Epithelial cell of esophagus (primary cell): Measurements from ENCODE around the gene EHMT1.

Experiments
- DNase-seq: peaks from one replicate; pipeline ENCODE4 v3.0.0; 2010; ENCODE audit warnings: low read depth
- H3K4me3 ChIP-seq: 2 replicates; pipeline ENCODE4 v1.5.1; 2011; ENCODE audit warnings: mild to moderate bottlenecking, low read length, control low read depth
- TF ChIP-seq, protein P1 (sequence below): IDR thresholded peaks from 2 replicates; pipeline ENCODE4 v1.5.1; 2011; ENCODE audit warnings: low read depth, mild to moderate bottlenecking, low read length, control low read depth, inconsistent platforms; ENCODE audit not compliant: insufficient read depth; ENCODE audit errors: missing control alignments

EHMT1 gene

DNA sequence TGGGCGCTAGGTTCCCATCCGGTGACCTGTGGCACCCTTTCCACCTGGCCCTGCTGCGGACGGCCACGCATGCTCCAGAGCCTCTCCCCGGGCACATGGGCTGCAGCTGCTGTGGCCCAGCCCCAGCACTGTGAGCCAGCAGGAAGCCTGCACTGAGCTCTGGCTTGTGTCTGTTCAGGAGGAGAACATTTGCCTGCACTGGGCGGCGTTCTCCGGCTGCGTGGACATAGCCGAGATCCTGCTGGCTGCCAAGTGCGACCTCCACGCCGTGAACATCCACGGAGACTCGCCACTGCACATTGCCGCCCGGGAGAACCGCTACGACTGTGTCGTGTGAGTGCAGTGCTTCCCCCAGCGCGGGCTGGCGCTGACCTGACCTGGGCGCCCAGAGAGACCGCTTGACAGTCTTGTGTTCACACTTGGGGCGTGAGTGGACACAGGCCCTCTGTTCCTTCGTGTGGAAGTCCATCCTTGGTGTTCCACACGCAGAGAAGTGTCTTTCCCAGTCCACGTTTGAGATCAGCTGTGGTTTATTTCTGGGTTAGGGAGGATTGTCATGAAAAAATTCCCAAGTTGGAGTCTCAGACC lies 192.6 kb downstream of the EHMT1 start:
- H3K4me3 ChIP-seq = no peak overlapping the region
- DNase-seq = no peak
- TF ChIP-seq, protein P1, sequence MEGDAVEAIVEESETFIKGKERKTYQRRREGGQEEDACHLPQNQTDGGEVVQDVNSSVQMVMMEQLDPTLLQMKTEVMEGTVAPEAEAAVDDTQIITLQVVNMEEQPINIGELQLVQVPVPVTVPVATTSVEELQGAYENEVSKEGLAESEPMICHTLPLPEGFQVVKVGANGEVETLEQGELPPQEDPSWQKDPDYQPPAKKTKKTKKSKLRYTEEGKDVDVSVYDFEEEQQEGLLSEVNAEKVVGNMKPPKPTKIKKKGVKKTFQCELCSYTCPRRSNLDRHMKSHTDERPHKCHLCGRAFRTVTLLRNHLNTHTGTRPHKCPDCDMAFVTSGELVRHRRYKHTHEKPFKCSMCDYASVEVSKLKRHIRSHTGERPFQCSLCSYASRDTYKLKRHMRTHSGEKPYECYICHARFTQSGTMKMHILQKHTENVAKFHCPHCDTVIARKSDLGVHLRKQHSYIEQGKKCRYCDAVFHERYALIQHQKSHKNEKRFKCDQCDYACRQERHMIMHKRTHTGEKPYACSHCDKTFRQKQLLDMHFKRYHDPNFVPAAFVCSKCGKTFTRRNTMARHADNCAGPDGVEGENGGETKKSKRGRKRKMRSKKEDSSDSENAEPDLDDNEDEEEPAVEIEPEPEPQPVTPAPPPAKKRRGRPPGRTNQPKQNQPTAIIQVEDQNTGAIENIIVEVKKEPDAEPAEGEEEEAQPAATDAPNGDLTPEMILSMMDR = no peak

DNA sequence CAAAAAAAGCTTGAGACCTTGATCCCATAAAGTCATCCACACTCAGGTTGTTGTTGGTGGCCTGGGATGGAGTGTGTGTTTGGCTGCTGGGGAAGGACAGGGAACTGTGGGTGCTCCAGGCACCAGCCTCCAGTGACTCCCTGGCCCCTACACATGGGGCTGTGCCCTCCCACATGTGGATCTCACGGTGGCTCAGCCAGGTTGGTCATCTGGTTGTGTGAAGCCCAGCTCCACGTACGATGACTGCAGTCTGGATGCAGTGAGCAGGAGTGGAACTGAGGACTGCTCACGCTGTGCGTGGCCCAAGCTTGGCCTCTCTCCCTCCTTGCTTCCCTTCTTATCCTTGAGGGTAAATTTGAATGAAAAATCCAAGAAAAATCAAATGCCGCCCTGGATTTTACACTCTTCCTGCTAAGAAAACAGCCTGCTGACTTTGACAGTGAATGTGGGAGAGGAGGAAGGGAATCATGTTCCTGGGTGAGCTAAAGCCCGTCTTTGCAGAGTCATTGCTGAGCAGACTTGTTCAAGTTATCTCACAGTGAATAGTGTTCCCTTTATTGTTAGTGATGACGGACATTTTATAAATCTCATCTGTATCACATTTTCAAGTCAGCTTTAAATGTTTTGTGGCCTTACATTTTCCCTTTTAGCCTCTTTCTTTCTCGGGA lies 193.7 kb downstream of the EHMT1 start:
- no peak overlapping the region for H3K4me3 ChIP-seq
- DNase-seq = no peak
- TF ChIP-seq, protein P1 = no peak

DNA sequence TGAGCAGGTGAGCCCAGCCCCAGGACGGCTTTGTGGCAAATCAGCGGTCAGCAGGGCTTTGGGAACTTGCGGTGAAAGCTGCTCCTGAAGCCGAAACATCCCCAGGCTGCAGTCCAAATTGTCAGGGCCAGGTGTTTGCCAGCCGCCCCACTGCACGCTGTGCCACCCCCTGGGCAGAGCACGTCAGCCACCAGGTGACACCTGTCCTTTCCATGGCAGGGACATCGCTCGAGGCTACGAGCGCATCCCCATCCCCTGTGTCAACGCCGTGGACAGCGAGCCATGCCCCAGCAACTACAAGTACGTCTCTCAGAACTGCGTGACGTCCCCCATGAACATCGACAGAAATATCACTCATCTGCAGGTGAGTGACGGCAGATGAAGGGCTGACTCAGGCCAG lies 194.4 kb downstream of the EHMT1 start:
- no peak for DNase-seq
- TF ChIP-seq, protein P1 = no peak
- H3K4me3 ChIP-seq = no peak overlapping the region

DNA sequence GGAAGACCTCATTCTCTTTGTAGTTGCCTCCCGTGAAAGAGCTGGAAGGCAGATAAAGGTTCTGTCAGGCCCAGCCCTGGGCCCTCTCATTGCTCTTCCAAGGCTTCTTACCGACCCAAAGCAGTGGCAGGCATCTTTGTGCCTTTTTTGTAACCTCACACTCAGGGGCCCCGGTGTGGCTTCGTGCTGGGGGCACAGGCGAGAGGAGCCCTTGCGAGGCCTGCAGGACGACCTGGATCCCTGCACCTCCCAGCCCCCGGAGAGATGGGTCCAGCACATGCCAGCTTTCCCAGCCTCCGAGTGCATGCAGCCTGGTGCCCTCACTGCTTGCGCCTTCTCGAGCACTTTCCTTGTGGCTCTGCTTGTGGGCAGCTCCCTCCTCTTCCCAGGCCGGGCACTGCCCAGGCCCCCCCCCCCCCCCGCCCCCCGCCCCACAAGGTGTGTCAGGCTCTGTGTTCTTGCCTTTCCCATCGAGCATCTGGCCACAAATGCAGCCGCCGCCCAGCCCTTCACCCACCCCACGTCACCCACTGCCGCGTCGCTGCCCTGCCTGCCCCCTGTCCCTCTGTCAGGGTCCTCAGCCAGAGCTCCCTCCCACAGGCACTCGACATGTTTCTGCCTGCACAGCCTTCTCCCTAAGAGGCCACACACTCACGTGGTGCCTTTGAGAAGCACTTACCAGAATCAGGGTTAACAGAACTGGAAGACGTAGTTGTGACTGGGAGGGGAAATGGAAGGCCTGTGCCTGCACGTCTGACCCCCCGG lies 195.0 kb downstream of the EHMT1 start:
- H3K4me3 ChIP-seq = no peak overlapping the region
- DNase-seq = peak; percentile 92
- TF ChIP-seq, protein P1 = no peak

DNA sequence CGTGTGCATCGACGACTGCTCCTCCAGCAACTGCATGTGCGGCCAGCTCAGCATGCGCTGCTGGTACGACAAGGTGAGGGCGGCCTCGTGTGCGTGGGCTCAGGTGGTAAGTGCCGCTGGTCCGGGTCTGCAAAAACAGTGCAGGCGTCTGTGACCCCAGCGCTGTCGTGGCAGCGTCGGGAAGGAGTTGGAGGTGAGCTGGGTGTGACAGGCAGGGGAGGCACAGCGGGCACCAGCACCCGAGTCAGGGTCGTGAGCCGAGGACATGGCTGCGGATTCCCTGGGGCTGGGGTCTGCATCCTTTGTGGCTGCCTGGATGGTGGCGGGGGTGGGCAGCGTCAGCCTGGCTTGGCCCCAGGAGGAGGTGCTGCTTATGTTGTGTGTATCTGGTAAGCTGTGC lies 195.6 kb downstream of the EHMT1 start:
- TF ChIP-seq, protein P1 = no peak
- no peak overlapping the region for H3K4me3 ChIP-seq
- no peak for DNase-seq

DNA sequence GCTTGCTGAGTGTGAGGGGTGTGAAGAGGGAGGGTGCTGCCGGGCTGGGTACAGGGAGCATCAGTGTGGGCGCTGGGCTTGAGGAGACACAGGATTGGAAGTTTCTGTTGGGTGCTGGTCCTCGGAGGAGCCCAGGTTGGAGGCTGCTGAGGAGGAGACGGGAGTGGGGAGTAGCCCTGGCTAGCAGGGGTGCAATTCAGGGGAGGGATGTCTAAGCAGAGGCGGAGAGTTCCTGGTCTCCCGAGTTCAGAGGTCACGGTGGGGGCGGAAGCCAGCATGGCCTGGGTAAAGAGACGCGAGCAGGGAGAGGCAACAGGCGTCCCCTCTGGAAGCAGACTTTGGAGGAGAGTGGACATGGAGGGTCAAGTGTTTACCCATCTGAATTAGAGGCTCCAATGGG lies 196.0 kb downstream of the EHMT1 start:
- no peak for DNase-seq
- H3K4me3 ChIP-seq = no peak overlapping the region
- TF ChIP-seq, protein P1 = no peak
